LNCaP clone FGC (cell line): ENCODE results near the gene DYRK1A.

Source experiments
- DNase-seq: peaks from one replicate; pipeline ENCODE4 v3.0.0-alpha.2; 2011; ENCODE audit warnings: low read depth
- H3K4me3 ChIP-seq: 2 replicates; pipeline ENCODE4 v1.5.1; 2011; ENCODE audit warnings: mild to moderate bottlenecking, low read depth, low read length, control low read depth
- CTCF ChIP-seq: IDR thresholded peaks from 2 replicates; pipeline ENCODE4 v1.5.1; 2012; ENCODE audit warnings: mild to moderate bottlenecking; ENCODE audit not compliant: control insufficient read depth, insufficient read depth; ENCODE audit errors: extremely low read depth

DYRK1A gene

DNA sequence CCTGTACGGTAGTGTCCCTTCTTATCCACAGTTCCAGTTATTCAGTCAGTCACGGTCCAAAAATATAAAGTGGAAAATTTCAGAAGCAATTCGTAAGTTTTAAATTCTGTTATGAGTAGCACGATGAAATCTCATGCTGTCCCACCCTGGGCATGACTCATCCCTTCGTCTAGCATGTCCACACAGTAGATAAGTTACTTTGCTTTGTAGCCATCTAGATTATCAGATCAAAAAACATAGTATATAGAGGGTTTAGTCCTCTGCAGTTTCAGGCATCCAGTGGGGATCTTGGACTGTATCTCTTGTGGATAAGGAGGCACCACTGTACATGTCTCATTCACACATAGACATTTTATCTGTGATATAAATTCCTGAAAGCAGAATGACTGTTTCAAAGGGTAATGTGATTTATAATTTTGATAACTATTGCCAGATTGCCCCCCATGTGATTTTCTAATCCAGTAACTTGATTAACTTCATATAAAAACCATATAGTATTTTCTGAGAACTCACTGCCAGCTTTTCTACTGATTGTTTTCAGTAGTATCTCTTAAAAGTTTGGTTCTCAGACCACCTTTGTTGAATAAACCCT is 143.3 kb downstream of the DYRK1A start:
- H3K4me3 ChIP-seq = no peak overlapping the region
- DNase-seq = no peak
- TF ChIP-seq CTCF = no peak

GRCh38 chr21:37511848-37512247 is 145.3 kb downstream of the DYRK1A start:
- TF ChIP-seq CTCF = no peak

DNA sequence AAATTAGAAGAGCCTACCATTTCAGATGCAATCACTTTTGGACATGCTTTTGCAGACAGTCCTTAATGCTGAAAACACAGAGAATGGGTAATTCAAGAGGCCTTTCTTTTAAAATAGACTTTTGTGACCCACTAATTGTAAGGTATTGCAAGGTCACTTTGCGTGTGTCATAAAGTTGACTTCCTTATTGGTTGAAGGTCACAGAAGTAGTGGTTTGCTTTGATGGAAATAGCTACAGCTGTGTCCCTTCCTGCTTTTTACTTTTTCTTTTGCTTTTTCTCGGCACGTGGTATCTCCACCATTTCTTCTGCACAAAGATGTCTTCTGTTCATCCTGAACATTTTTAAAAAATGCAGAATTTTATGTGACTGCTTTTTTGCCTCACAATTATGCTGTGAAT is 146.8 kb downstream of the DYRK1A start:
- TF ChIP-seq CTCF = no peak
- H3K4me3 ChIP-seq = no peak overlapping the region
- DNase-seq = no peak

More at GRCh38 chr21:37511848-37512247, 145.3 kb downstream of the DYRK1A start:
- no peak for DNase-seq
- H3K4me3 ChIP-seq = no peak overlapping the region

GRCh38 chr21:37514038-37514667 is 147.6 kb downstream of the DYRK1A start:
- no peak overlapping the region for H3K4me3 ChIP-seq
- no peak for TF ChIP-seq CTCF
- DNase-seq = no peak

GRCh38 chr21:37516998-37517397 is 150.4 kb downstream of the DYRK1A start:
- DNase-seq = no peak
- no peak overlapping the region for H3K4me3 ChIP-seq
- TF ChIP-seq CTCF = no peak

GRCh38 chr21:37520801-37521200 is 154.2 kb downstream of the DYRK1A start:
- no peak for TF ChIP-seq CTCF
- no peak for DNase-seq
- H3K4me3 ChIP-seq = no peak overlapping the region

DNA sequence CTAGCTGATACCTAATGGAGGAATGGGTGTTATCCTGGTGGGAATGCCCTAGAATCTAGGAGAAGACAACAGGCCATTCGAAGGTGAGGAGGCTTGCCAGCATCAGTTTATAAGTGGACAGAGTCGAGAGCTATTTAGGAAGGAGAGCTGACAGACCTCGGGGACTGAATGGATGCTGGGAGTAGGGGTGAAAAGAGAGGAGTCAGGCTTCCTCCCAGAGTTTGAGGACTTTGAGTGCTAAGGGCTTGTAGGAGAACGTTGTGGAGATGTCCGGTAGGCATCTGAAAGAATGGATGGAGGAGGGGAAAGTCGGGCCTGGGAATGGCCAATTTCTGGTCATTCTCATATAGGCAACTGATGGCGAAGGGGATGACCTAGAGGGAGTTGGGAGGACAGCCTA is 155.1 kb downstream of the DYRK1A start:
- H3K4me3 ChIP-seq = no peak overlapping the region
- no peak for DNase-seq
- TF ChIP-seq CTCF = no peak
